Measurements from ENCODE around the gene CREG1.

CREG1 gene

DNA sequence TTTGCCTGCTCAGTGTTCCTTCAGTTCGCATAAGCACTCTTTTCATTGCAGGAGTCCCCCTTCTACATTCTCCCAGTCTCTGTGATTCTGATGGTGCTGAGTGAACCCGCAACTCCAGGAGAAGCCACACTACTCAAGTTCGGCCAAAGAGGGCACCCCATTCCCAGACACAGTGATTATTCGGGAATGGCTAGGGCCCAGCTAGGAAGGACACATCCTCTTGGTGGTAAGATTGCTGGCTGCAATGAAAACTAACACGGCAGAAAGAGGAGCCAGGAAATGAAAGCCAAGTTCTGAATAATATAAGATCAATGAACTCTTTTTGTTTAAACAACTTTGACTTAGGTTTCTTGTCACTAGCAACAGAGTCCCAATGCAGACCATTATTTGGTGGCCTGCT, 14.9 kb downstream of the CREG1 start:
- Histone ChIP-seq H3K36me3 (ENCODE audit: insufficient read depth) (0 out of 2 replicates have a peak, but pooled peaks cover 8% of the 10 kb centered on the region), H3K4me2 (peak overlapping the region; percentile 90), H3K27me3 (ENCODE audit: insufficient read depth, low read depth) (no peaks in the 10 kb centered on the region), H3K4me1 (ENCODE audit: low read depth, poor library complexity, severe bottlenecking) (peaks cover 76% of the 10 kb centered on the region), H2AFZ (ENCODE audit: low read depth) (peak overlapping the region; percentile 28; the same call in 1 of the 2 replicates), H3K4me3 (IDR thresholded peaks at IDR 0.05; ENCODE audit: insufficient read depth, low read depth, low read length) (no peak overlapping the region), H4K20me1 (ENCODE audit: insufficient read depth) (no peaks in the 10 kb centered on the region), H3K9ac (peak overlapping the region; percentile 49), H3K79me2 (ENCODE audit: insufficient read depth, low read depth) (no peaks in the 10 kb centered on the region), H3K27ac (peak overlapping the region; percentile 90)
- TF ChIP-seq, protein P1, sequence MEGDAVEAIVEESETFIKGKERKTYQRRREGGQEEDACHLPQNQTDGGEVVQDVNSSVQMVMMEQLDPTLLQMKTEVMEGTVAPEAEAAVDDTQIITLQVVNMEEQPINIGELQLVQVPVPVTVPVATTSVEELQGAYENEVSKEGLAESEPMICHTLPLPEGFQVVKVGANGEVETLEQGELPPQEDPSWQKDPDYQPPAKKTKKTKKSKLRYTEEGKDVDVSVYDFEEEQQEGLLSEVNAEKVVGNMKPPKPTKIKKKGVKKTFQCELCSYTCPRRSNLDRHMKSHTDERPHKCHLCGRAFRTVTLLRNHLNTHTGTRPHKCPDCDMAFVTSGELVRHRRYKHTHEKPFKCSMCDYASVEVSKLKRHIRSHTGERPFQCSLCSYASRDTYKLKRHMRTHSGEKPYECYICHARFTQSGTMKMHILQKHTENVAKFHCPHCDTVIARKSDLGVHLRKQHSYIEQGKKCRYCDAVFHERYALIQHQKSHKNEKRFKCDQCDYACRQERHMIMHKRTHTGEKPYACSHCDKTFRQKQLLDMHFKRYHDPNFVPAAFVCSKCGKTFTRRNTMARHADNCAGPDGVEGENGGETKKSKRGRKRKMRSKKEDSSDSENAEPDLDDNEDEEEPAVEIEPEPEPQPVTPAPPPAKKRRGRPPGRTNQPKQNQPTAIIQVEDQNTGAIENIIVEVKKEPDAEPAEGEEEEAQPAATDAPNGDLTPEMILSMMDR (conservative IDR thresholded peaks at IDR 0.05; ENCODE audit: low read depth, low read length) = no peak

DNA sequence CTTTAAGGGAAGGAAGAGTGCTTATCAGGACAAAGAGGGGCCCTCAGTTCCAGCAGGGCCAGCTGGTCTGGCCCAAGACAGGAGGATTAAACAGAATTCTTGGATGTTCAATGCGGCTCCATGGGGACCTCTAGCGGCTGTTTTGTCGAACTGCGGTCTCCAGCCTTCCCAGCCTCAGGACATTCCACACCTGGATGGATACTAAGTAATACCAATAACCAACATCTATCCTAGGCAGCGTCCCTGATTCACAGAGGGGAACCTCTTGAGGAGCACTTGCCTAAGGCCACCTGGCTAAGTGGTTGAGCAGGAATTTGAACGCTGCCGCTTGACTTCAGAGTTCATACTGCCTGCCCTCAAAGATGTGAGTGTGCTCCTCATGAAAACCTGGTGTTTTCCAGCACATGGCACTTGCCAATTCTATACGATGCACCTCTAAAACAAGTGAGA, 19.7 kb downstream of the CREG1 start:
- Histone ChIP-seq H3K4me3 (IDR thresholded peaks at IDR 0.05; ENCODE audit: insufficient read depth, low read depth, low read length) (no peak overlapping the region), H4K20me1 (ENCODE audit: insufficient read depth) (no peaks in the 10 kb centered on the region), H3K9ac (no peak overlapping the region), H3K36me3 (ENCODE audit: insufficient read depth) (no peaks in the 10 kb centered on the region), H3K4me1 (ENCODE audit: low read depth, poor library complexity, severe bottlenecking) (peaks cover 32% of the 10 kb centered on the region), H3K4me2 (0 out of 2 replicates have a peak overlapping the region, but pooled peaks have one; percentile 7), H3K79me2 (ENCODE audit: insufficient read depth, low read depth) (no peaks in the 10 kb centered on the region), H3K27ac (no peak overlapping the region), H3K27me3 (ENCODE audit: insufficient read depth, low read depth) (no peaks in the 10 kb centered on the region), H2AFZ (ENCODE audit: low read depth) (peak overlapping the region; percentile 32; the same call in 1 of the 2 replicates)
- TF ChIP-seq, protein P1 (conservative IDR thresholded peaks at IDR 0.05; ENCODE audit: low read depth, low read length) = peak; percentile 99

DNA sequence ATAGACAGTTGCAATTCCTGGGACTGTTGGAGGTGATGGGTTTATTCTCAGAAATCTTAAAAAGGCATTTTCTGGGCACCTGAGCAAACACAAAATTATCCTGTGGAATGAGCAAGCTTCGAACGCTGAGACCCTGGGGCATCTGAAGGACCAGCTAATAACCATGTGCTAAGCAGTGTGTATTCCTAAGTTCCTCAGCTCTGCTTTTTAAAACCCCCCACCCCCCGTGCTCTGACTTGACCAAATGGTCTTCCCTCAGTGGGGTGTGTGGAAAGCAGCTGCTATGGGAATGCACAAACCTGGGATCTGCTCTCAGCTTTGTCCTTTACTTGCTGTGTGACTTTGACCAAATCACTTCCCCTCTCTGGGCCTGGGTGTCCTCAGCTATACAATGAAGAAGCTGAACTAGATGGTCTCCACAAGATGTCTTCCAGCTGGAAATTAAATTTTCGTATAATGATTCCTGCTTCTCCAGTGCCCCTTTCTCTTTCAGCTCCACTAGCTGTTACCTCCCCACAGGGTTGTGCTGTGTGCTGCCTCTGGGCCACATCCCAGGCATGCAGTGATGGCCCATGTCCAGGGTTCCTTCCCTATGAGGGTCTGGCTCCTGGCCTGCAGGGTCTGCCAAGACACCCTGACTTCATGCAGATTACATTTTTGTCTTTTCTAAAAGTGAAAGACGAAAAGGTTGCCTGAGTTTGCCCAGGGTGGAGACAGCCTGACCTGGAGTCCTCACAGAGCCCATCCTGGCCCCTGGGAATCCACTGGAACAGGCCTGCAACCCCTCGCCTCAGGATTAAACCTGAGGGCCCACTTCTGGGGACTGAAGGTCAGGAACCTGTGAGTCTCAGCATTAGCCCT, 20.4 kb downstream of the CREG1 start:
- no peak overlapping the region for H3K9ac ChIP-seq

DNA sequence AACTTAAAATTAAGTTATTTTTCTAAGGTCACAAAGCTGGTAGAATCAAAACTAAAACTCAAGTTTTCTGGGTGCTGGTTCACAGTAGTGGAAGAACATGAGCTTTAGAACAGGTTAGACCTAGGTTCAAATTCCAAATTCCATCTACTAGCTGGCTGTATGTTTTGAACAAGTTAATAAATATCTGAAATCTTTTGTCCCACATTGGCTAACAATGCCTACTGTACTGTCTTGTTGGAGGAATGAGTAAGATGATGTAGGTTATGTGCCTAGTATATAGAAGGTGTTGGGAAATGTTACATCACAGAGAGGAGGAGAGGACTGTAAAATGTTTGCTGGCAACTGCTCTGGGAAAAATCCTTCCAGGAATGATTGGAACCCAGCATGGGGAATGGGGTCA, 21.2 kb downstream of the CREG1 start:
- Histone ChIP-seq H3K36me3 (ENCODE audit: insufficient read depth) (no peaks in the 10 kb centered on the region), H3K4me2 (no peak overlapping the region), H3K79me2 (ENCODE audit: insufficient read depth, low read depth) (no peaks in the 10 kb centered on the region), H3K27me3 (ENCODE audit: insufficient read depth, low read depth) (no peaks in the 10 kb centered on the region), H2AFZ (ENCODE audit: low read depth) (no peak overlapping the region), H3K4me3 (IDR thresholded peaks at IDR 0.05; ENCODE audit: insufficient read depth, low read depth, low read length) (no peak overlapping the region), H3K27ac (no peak overlapping the region), H4K20me1 (ENCODE audit: insufficient read depth) (no peaks in the 10 kb centered on the region), H3K9ac (no peak overlapping the region), H3K4me1 (ENCODE audit: low read depth, poor library complexity, severe bottlenecking) (peaks cover 17% of the 10 kb centered on the region)
- TF ChIP-seq, protein P1 (conservative IDR thresholded peaks at IDR 0.05; ENCODE audit: low read depth, low read length) = no peak

More for the DNA sequence above, 20.4 kb downstream of the CREG1 start:
- no peaks in the 10 kb centered on the region for H4K20me1 ChIP-seq (ENCODE audit: insufficient read depth)
- no peaks in the 10 kb centered on the region for H3K36me3 ChIP-seq (ENCODE audit: insufficient read depth)
- peak overlapping the region; percentile 32; the same call in 1 of the 2 replicates for H2AFZ ChIP-seq (ENCODE audit: low read depth)
- H3K79me2 ChIP-seq (ENCODE audit: insufficient read depth, low read depth) = no peaks in the 10 kb centered on the region
- H3K27me3 ChIP-seq (ENCODE audit: insufficient read depth, low read depth) = no peaks in the 10 kb centered on the region
- peaks cover 25% of the 10 kb centered on the region for H3K4me1 ChIP-seq (ENCODE audit: low read depth, poor library complexity, severe bottlenecking)
- H3K27ac ChIP-seq = no peak overlapping the region
- TF ChIP-seq, protein P1 (conservative IDR thresholded peaks at IDR 0.05; ENCODE audit: low read depth, low read length) = no peak
- H3K4me3 ChIP-seq (IDR thresholded peaks at IDR 0.05; ENCODE audit: insufficient read depth, low read depth, low read length) = no peak overlapping the region
- H3K4me2 ChIP-seq = 0 out of 2 replicates have a peak overlapping the region, but pooled peaks have one; percentile 7
